Esophagus mucosa (tissue), 1 donor: ENCODE data around the gene PIAS1. TPM values are rescaled to one million over a fixed set of nuclear protein-coding genes. Genes with fewer than 3 reads are reported as not detected.

Experiments used
- ATAC-seq: fragments of 200-7000 bp; cut with Tn5 transposase; one replicate; pipeline ENCODE4 v1.9.1; 2020
- total RNA-seq: library from RNA; stranded (reverse); gene quantifications from one replicate; pipeline ENCODE4 v1.2.4, GENCODE V29; 2023
- donor health status: DM: yes; HTN: yes; CAD: no.

The PIAS1 gene
- total RNA-seq, 1 donor from 2014 or later = 24.4 TPM

DNA sequence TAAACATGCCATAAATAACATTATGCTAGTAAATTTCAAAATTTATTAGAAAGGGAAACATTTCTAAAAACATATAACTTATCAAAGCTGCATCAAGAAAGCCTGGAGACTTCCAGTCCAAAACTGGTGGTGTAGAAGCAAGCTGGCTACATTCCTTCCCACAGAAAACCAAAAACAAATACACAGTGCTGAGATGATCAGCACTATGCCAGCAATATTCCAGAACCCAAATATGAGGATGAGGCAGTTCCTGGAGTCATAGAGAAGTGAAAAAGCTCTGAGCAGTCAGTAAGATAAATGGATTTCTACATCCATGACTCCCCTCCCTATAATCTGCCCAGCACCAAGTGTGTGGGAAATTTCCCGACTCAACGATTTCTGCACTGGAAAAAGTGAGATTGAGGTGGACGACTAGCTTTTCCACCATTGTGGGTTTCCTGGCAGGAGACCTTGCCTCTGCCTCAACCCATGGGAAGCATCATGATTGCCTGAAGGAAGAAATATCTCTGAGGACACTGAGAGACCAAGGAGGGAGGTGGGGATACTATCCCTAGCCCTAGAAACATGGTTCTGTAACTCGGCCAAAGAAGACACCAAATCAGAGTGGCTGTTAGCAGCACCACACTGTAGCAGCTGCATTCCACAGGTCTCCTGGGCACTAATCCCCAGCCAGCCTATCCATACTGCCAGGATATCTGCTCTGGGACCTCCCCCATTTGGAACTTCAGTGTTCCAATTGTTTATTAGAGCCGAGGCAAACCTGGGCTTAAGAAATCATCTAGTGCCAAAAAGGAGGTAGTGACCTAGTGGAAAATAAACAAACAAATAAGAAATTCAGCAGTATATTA, 187.2 kb downstream of the PIAS1 start:
- ATAC-seq = no peak

Other genes starting within 250 kb of the PIAS1 start
- gene SKOR1, start 228.8 kb upstream of the PIAS1 start, total RNA-seq = 0.08 TPM
- not detected for gene RNU6-1, start 214.3 kb upstream of the PIAS1 start, total RNA-seq
- gene CALML4, start 151.0 kb downstream of the PIAS1 start, total RNA-seq = 2.9 TPM
- 18.5 TPM for gene CLN6, start 175.4 kb downstream of the PIAS1 start, total RNA-seq
- gene FEM1B, start 223.4 kb downstream of the PIAS1 start, total RNA-seq = 46.8 TPM